HG02610 (cell line): ENCODE data around the gene KCNMA1.
"Not testable (repeated sequence)": the region's sequence is repeated elsewhere in the genome, so short reads cannot be mapped to it uniquely, and the experiment has no call there.

ENCODE experiments used
- ATAC-seq: cut with Tn5 transposase; IDR thresholded peaks from one replicate; pipeline ENCODE4 v1.9.1; 2021; ENCODE audit warnings: mild to moderate bottlenecking, moderate library complexity; ENCODE audit not compliant: unreplicated experiment

KCNMA1 gene

DNA sequence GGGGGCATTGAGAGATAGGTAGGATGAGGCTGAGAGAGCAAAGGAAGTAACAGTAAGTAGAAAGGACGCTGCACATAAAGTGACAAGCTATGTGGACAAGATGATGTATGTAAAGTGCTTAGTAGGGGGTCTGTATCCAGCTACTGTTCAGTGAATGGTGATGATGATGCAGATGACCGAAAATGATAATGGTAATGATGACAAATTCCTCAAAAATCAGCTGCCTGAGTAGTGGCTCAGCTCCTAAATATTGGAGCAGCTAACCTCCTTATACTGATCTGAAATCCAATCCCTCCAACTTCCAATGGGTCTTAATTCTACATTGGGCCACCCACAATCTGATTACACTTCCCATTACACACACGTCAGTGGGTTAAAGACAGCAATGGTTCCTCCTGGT is 27.1 kb upstream of the KCNMA1 start:
- ATAC-seq = no peak

DNA sequence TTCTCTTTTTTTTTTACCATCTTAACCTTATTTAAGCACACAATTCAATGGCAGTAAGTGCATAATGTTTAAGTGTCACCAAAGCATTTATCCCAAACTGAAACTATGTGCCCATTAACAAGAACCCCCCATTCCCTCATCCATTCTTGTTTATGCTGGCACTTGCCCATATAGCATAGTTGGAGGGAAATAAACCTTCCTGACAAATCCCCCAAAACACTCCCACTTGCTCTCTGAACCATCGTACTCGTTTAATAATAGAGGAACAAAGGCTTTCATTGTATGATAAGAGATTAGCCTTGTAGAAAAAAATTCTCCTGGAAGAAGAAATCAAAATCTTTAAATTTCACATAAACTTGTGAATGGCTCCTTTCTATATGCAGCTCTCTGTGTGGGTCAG is 26.4 kb upstream of the KCNMA1 start:
- no peak for ATAC-seq

DNA sequence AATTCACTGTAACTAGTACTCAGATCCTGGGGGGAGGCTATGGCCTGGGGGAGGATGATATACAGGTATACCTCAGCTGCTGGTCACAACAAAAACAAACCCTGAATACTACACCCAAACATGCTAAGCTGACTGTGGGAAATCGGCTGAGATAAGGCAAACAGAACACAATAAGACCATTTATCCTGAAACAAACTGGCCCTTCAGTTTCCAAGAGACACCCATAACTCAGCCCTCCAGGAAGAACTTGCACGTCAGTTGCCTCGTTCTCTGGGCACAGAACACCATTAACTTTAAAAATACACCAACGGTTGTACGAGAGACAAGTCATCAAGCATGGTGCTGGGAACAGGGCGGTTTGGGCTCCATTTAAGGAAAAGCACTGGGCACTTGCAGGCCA is 24.1 kb upstream of the KCNMA1 start:
- ATAC-seq = no peak

DNA sequence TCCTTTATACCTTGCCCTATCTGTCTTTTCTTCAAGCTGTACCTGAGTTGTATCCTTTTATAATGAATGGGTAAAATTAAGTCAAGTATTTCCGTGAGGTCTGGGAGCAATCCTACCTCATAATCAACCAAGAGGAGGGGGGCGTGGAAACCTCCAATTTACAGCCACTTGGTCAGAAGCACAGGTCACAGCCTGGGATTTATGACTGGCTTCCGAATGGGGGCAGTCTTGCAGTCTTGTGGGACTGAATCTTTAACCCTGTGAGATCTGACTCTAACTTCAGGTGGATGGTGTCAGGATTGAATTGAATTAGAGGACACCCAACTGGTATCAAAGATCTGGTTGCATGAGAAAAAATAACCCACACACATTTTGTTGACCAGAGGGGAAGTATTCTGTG is 23.5 kb upstream of the KCNMA1 start:
- ATAC-seq = no peak

DNA sequence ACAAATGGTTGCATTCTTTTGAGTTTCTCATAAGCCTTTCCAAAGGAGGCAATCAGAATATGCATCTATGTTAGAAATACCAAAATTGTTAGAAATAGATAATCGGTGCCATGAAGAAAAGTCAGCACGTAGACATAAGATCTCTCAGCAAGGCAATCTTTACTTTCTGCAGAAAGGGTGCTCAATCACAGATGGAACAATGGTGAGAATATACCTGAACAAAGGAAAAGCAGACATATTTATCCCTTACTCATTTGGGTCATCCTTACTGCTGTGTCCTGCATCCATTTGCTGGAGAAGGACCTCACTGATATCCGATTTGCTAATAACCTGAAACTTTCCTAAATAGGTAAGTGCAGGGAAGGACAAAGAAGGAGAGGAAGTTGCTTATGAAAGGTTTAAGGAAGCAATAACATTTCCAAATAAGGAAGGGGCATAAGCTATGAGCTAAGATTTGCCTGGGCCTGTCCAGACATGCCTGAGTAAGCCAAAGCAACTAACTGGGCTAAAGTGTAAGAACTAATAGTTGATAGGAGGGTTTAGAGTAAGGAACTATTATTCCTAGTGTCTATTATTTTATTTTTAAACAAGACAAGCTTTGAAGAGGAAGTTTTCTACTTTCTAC is 21.6 kb upstream of the KCNMA1 start:
- ATAC-seq = not testable (repeated sequence)

DNA sequence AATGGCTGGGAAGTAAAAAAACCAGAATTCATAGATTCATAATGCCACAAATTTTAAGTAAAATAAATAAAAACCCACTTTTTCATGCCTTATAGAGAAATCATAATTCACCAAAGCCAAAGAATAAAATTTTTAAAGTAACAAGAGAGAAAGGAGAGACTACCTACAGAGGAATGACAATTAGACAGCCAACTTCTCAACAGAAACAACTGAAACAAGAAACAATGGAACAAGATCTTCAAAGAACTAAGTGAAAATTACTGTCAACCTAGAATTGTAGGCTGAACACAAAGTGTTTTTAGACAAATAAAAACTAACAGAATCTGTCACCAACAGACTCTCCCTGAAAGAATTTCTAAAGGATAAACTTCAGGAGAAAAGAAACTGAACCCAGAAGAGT is 15.6 kb upstream of the KCNMA1 start:
- ATAC-seq = no peak

DNA sequence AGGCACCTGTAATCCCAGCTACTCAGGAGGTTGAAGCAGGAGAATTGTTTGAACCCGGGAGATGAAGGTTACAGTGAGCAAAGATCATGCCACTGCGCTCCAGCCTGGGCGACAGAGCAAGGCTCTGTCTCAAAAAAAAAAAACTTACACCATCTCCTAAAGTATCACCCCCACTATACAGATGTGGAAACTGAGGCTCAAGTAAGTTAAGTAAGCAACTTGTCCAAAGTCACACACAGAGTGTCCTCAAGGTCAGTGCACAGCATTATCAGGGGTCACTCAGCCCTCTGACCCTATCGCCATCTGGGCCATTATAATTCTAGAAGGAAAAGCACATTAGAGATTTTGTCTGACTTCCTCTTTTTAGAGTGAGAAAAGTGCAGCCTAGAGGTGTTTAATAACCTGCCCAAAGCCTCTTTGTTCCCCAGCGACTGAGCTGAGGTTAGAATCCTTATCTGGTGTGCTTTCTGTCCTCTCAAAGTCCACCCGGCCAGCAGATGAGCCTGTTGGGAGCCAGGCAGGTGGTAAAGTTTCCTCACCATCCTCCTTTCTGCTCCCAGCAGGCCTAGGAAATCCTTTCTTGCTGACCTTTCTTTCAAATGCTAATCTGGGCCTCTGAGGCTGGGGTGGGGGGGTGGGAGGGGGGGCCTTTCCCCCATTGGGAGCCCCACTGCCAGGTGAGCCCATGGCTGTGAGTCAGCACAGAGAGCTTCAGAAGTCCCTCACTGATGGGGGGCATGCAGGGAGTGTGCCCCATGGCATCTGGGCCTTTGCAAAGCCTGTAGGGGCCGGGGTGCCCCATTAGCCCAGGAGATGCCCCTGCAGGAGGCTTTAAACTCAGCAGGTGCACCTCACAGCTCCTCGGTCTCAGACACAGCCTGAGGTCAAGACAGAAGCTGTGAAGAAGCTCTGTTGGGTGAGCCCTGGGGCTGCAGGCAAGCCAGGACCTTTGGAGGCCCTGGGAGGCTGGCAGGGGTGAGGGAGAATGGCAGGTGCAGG is 12.0 kb upstream of the KCNMA1 start:
- no peak for ATAC-seq

DNA sequence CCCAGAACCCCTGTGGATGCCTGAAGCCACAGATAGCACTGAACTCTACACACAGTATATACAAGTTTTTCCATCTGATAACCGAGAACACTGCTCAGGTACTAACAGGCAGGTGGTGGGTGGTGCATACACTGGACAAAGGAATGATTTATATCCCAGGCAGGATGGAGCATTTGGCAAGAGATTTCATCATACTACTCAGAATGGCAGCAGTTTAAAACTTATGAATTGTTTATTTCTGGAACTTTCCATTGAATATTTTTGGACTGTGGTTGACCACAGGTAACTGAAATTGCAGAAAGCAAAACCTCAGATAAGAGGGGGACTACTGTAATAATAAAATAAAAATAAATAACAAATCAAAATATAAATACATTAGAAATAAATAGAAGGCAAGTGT is 10.9 kb upstream of the KCNMA1 start:
- ATAC-seq = no peak

DNA sequence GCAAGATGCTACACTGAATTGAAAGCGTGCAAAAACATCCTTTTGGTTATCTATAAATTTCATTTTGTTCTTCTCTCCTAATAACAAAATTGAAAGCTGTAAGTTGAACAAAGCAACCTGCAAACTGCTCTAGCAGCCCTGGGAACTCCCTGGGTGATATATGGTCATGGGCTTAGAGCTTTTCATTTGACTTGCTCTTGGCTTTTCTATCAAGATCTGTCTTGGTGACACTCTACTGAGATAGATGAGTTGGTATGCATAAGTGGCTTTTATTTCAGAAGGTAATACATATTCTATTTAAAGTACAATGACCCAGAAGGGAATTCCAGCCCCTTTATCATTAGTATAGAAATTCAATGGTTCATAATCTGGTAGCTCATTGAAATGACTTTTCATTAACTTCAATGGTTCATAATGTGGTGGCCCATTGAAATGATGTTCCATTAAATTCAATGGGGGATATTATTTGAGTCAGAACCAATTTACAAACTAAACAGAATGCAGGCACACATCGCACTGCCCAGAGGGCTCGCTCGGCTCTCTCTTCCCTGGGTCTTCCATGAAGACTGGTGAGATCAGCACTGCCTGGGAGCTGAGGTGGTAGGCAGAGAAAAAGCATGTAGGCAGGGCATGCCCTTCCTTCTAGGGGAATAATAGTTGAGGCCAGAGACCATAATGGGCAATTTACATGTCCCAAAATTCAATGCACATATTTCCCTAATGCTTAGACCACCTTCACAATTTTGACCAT is 10.1 kb upstream of the KCNMA1 start:
- ATAC-seq = no peak

DNA sequence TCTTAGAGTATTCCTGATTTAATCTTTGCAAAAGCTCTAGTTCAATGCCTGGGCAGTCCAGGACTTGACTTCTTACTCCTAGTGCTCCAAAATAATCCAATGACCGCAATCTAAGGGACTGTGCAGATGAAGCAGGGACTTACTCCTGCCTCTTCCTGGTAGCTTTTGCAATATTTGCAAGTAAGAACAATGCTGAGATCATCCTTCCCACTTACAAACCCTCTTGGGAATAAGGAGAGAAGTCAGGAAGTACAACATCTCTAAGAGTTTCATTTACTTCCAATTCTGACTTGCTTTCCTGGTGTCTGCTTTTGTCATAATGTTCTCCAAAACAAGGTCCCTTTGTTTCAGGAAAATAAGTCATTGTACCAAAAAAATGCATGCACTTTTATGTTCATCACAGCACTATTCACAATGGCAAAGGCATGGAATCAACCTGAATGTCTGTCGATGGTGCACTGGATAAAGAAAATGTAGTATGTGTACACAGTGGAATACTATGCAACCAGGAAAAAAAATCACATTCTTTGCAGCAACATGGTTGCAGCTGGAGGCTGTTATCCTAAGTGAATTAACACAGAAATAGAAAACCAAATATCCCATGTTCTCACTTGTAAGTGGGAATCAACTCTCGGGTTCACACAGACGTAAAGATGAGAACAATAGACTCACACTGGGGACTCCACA is 7.1 kb upstream of the KCNMA1 start:
- ATAC-seq = no peak

DNA sequence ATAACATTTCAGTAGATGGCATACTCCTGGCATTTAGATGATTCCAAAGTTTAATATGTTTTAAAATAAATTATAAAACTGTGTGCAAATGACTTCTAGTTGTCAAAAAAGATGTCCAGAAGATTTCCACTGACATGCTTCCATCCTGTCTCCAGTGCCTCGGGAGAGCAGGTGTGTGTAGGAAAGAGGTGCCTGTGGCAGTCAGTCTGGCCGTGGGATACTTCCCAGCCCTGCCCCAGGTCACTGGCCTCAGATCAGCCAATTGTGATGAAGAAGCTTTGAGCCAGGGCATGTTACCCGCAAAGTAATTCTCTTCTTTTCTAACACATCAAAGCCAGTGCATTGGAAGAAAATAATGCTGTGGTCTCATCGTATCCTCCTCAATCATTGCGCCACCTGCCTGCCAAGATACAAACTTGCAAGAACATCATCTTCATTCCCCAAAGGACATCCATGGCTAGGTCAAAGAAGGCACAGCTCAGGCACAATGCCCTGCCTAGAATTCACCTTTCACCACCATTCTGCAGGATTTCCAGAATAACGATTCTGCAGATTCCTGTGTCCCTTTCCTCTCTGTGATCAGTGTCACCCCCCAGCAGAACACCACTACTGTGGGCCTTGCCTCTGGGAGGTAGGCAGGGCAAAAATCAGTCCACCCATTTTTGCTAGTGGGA is 6.3 kb upstream of the KCNMA1 start:
- ATAC-seq = no peak

DNA sequence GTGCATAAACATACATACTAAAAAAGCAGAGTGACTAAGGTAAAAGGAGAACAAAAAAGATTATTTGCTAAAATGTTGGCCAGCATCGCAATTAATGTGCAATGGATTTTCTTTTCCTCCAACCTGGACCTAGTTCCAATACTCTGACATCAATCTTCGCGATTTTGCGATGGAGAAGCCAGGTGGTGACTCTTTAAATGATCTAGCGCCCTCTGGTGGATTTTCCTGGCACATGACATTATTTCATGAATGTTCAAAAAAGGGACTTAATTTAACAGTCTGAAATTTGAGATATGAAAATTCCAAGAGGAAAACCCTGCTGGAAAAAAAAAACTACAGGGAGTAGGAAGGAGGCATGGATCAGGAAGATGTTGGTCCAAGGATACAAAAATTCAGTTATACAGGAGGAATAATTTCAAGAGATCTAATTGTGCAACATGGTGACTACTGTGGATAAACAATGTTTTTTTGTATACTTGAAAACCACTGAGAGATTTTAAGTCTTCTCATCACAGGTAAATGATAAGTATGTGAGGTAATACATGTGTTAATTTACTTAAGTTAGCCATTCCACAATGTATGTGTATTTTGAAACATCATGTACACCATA is 4.3 kb upstream of the KCNMA1 start:
- no peak for ATAC-seq

DNA sequence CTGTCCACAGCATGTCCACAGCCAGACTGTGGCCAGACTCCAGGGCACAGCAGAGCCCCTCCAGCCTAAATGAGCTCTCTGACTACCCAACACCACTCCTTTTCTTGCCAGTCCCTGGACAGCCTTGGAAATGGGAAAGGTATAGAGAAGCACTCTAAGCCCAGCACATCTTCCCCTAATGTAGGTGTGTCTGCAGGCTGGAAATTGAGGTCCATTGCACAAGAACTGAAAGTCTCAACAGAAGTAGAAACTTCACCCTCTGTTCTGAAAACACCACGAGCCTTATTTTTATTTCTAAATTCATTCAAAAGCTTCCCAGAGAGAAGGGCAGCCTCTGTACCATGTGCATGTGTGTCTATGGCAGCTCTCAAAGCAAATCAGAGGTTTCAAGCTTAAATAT is 3.7 kb upstream of the KCNMA1 start:
- no peak for ATAC-seq

DNA sequence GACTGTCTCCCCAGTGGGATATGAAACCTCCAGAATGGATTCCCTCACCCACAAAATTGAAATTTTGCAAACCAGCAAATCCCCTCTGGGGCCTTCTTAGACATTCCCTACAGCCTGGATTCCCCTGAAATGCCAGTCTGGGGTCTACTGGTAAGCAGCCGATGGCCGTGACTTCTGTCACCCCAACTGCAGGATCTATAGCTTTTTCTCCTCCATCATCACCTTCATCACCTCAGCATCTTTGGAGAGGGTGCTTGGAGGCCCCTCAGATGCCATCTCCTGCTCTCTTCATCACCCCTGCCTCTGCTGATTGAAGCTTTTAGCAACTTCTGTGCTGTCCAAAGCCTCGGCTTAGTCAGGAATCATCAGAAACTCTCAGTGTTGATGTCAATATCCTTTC is 2.6 kb upstream of the KCNMA1 start:
- ATAC-seq = no peak

DNA sequence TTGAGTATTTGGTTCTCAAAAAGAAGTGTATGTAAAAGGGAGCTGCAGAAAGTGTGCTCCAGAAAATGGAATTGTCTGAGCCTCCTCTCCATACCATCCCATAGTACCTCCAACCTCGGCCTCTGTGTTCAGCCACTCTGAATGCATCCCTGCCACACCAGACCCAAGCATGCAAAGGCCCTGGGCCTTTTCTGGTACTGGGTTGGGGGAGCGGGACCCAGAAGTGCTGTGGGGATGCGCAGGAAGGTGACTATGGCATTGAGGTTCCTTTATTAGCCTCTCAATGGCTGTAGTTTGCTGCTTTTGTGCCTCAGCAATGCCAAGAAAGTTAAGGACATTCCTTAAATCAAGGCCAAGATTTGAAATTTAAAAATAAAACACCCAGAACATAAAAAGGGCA is 2.1 kb upstream of the KCNMA1 start:
- no peak for ATAC-seq

DNA sequence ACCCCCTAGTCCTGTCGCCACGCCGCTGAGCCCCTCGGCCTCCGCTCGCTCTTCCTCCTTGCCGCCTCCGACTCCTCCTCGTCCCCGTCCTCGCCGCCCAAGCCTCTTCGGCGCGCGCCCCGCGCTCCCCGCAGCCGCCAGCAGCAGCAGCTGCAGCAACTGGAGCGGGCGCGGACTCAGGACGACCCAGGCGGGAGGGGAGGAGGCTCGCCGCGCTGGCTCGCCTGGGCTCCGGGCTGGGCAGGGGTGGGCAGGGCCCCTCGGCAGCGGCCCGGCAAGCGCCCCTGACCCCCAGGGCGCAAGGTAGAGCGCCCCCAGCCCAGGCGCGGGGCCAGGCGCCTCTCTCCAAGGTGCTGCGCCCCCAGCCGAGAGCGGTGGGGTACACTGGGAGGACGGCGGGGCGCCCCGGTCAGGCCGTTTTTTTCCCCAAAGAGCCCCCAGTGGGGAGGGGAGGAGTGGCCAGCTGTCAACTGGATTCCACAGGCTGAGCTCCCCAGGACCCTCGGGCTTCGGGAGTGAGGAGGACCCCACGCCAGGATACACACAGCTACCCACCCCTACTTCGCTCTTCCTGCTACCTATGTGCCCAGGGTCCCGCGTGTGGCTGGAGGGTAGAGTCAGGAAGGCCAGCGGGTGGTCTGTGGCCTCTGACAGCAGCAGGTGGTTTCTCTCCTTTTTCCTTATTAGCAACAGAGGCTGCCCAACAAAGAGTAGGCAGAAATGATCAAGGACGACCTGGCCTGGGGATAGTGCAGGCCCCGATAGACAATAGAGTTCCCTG is 903 bp upstream of the KCNMA1 start:
- no peak for ATAC-seq

DNA sequence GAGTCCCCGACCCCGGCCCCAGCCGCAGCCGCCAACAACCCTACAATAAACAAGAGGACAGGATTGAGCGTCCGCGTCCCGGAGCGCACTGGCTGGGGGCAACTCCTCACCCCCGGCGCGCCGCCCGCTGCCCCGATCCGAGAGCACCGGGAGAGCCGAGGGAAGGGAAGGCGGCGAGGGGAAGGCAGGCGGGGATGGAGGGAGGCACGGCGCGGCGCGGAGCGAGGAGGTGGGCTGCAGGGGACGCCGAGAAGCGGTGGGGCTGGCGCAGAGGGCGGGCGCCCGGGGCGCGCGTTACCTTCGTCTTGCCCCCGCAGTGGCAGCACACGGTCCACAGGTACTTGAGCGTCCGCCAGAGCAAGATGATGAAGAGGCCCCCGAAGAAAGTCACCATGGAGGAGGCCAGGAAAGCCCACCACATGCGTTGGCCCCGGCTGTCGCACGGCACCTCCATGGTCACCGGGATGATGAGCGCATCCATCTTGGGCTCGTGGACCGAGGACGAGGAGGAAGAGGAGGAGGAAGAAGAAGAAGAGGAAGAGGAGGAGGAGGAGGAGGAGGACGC is 559 bp downstream of the KCNMA1 start:
- no peak for ATAC-seq

DNA sequence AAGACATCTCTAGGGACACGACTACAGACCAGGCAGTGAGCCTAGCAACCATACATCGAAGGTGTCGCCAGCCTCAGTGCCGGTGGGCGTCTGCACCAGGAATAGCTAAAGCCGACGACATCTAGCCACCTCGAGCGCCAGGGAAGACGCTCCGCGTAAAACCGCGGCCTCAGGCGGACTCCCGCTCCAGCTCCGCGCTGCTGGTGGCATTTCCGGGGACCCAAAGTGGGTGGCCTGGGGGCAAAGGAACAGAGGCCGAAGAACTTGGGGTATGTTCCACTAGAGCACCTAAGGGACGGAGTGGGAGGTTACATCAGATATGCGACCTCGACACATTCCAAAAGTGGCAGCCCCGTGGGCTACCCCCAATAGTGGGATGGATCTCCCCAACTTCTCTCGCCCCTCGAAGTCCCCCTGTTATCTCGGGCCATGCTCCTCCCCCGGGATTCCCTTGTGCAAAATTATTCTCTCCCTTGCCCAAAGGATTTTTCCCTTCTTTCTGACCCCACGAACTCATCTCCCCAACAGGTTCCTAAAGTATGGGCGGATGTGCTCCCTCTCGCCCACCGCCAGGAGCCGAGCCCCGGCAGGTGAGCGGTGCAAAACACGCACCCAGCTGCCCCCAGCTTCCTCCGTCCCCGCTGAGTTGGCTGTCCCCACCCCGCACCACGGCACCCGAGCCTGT is 1.2 kb downstream of the KCNMA1 start:
- no peak for ATAC-seq
